Adrenal gland (tissue), 5 donors: Measurements from ENCODE around the gene PVALEF.

Experiments used
- CTCF ChIP-seq, 6 experiments: fragments of 450-650 bp in 4 of 6; fragments of 200-600 bp in 2 of 6; sonication (generic) in 1 of 6; IDR thresholded peaks; 1 replicate in 5 of 6; 2 replicates in 1 of 6; pipeline versions ENCODE4 v1.5.1 to v1.8.0; 2016 to 2021; ENCODE audit warnings: antibody characterized with exemption in 6 of 6, mild to moderate bottlenecking in 2 of 6, moderate library complexity in 1 of 6
- POLR2A ChIP-seq, 2 donors: fragments of 450-650 bp; IDR thresholded peaks; one replicate each; pipeline ENCODE4 v1.6.1; 2017; ENCODE audit warnings: antibody characterized with exemption in 2 of 2, mild to moderate bottlenecking in 2 of 2, moderate library complexity in 1 of 2
- donor health status: DM: no; HTN: no; CAD: no.

GRCh38 chr17:81203136-81203535 is 37.8 kb downstream of the PVALEF start:
- no peak for TF ChIP-seq POLR2A (IDR thresholded peaks at IDR 0.05)
- TF ChIP-seq CTCF (IDR thresholded peaks at IDR 0.05), result no peak
